GM19035 (cell line): ENCODE results near the gene SYT1.

Experiments
- ATAC-seq: cut with Tn5 transposase; IDR thresholded peaks from one replicate; pipeline ENCODE4 v1.9.1; 2021; ENCODE audit not compliant: unreplicated experiment

SYT1 gene

DNA sequence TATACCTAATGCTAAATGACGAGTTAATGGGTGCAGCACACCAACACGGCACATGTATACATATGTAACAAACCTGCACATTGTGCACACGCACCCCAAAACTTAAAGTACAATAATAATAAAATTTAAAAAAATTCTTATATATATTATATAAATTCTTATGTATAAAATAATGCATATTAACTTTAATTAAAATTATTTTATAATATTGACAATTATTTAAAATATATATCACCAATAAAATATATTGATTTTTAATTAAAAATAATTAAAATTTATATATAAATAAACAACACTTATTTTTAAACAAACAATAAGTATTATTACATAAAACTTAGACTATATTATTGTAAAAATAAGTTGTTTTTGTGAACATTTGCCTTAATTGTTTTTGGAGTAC lies 188.8 kb downstream of the SYT1 start:
- ATAC-seq = no peak

DNA sequence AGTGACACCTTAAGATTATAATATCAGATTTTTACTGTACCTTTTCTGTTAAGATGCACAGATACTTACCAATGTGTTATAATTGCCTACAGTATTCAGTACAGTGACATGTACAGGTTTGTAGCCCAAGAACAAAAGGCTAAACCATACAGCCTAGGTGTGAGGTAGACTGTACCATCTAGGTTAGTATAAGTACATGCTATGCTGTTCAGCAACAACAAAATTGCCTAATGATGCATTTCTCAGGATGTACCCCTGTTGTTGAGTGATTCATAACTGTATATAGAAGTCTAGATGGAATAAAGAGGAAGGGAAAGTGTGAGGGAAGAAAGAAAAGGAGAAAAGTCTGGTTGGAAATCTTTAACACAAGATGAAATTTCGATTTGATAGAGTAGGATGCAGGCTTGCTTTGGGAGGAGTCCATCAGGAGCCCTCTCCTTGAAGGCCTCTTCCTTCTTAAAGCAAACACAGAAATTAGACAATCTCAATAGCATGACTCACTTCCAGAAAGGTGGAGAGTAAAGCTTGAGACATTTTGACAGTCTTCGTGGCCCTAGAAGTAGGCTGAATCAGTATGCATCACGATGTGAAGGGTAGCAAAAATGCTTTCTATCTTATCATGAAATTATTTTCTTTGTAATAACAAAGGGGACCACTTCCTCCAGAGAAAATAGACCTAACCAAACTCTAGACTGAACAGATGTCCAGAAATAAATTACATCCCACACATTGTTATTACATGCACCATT lies 191.5 kb downstream of the SYT1 start:
- ATAC-seq = no peak

DNA sequence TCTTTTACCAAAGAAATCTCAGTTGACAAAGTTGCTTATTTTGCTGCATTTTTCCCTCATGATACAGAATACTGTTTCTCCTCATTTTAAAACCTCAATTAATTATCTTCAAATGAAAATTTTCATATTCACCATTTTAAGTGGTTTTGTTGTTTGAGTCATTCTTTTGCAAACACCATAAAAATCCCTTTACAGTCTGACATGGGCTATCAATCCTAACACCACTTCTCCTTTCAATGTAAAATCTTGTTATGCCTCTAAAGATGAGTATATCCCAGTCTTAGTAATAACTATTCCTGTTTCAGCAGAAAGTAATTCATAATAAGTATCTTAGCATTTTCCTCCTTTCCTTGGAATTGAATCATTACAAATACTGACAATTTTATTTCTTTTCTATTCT lies 192.2 kb downstream of the SYT1 start:
- ATAC-seq = no peak

DNA sequence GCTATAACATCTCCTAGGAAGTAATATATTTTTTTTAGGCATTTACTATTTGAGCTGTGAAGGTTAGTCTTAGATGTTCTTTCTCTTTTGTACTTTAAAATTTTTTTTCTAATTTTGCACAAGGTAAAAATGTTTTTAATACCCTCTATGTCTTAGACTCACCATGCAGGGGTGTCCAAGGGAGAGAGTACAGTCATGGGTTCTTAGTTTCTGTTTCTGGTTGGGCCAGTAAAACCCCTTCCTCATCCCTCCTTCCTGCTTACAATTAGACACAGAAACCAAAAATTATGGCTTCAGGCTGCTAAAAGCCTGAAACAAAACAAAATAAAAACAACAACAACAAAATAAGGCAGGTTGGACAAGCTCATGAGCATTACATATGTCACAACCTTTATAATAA lies 193.0 kb downstream of the SYT1 start:
- ATAC-seq = no peak

DNA sequence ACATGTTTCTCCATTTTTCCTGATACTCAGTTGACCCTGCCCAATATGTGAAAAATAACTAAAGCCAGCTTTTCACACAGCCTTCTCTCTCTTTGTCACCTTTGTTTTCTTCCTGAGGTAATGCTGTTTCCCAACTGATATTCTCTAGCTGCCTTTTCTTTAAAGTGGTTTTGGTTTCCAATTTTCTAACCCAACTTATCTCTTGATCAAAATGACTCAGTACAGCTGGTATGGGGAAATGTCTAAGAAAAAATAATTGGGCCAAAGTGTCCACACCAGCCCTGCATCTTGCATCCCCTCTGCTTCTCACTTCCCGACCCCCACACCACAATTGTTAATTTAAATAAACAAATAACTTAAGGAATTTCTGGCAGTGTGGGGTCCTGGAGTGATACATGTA lies 193.8 kb downstream of the SYT1 start:
- peak; percentile 56 for ATAC-seq

DNA sequence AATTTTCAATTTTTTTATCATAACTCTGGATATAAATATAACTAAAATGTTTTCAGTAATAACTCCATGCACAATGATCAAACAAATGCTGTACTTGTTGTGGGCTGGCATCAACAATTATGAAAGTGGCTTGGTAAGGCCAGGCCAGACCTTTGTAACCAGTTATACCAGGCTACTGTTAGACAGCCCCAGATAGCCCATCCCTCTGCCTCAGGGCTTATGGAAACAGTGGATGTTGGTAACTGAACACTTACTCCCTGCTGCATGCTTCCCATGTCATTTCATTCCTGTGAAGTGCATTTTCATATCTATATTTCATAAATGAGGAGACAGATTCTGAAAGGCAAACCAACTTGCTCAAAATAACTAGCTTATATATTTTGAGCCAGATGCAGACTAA lies 195.0 kb downstream of the SYT1 start:
- no peak for ATAC-seq

DNA sequence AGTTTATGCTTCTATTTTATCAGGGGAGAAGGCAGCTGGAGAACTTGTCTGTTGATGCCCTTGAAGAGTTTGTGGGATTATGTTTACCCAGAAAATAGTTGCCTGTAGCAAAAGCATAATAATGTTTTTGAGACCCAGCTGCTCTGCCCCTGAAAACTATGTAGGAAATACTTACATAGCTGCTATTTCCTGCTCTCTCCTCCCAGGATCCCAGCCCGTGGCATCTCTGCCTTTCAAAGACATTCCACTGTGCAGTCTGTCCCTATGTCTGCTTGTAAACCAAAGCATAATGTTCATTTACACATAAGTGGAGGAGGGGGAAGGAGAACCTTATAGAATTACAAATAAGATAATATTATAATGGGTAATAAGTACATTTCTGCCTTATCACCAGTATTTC lies 198.7 kb downstream of the SYT1 start:
- no peak for ATAC-seq

DNA sequence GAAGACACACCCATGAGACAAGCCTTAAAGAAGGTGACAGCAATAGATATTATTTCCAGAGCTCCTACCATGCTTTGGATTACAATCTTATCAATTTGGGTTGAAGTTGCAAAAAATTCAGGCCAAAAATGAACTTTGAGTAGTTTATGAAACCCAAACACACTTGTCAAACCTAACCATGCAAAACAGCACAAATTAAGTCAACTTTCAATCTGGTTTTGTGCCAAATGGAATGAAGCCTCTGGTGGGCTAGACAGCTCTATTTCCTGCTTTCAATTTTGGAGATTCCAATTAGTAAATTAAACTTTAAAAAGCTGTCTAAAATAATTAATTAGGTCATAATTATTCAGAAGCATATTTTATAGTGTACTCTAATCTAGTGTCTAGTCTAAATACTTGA lies 203.4 kb downstream of the SYT1 start:
- ATAC-seq = no peak

DNA sequence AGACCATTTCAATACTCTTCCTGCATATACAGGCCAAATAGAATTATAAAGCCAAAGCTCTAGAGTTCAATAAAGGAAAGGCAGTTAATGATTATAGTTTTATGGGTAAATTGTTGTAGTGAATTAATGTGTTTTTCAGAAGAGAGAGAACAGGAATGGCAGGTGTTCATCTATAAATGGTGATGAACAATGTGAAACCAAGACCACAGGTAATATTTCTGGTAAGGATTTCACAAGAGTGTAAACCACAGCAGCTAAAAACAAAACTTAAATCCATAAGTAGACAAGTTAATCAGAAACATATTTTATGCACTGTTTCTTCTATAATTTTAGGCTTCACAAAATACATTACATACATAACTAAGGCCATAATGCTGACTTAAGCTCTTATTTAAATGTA lies 204.4 kb downstream of the SYT1 start:
- peak; percentile 95 for ATAC-seq

DNA sequence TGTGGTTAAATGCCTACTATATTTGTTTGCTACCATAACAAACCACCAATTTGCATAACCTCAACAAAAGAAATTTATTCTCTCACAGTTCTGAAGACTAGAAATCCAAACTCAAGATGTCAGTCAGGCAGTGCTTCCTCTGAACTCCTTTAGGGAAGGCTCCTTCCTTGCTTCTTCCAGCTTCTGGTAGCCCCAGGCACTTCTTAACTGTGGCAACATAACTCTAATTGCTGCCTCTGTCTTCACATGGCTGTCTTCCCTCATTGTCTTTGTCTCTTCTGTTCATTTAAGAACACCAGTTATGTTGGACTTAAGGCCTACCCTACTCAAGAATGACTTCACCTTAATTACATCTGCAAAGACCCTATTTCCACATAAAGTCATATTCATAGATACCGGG lies 206.9 kb downstream of the SYT1 start:
- peak; percentile 40 for ATAC-seq

DNA sequence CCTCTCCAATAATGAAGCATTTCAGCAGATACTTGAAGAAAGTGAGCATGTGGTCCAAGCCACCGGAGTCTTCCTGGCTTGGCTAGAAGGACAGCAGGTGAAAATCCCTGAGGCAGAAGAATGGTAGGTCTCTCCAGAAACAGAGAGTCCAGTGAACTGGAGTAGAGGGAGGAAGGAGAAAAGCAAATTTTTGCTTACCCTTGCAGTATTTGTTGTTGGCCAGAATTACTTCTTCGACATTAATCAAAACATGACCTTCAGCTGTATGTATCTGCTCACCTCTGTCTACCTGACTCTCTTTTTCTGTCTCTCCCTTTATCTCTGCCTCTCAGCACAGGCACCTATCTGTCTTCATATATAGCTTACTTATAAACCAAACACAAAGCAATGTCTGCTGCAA lies 208.9 kb downstream of the SYT1 start:
- no peak for ATAC-seq

DNA sequence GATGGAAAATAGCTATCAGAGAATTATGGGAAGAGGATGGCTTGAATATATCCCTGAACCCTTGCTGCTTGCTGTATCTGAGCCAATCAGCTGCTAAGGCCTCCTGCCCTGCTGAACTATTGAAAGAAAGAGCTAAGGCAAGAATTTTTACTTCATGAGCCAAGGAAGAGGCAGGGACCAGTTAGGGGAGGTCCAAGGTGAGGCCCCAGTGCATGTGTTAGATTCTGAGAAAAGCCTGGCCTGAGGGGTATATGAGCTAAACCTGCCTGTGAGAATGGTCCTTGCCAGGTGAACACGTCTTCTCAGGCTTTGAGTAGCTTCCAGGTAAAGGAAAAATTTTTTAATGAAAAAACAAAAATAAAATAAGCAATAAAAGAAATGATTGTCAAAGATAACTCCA lies 218.0 kb downstream of the SYT1 start:
- ATAC-seq = no peak

DNA sequence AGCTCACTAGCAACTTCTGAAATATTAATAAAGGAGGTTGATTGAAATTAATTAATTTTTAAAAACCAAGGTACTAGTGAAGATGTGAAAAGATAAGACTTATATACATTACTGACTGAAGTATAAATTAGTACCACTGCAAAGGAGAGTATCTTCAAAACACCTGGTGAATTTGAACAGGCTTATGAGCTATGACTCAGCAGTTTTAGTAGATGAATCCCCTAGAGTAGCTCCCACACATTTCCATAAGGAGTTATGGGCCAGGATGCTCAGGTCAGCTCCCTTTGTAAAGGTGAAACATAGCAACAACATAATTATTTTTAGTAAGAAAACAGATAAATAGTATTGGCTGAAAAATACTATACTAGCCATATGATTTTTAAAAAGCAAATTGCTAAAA lies 218.6 kb downstream of the SYT1 start:
- ATAC-seq = no peak

DNA sequence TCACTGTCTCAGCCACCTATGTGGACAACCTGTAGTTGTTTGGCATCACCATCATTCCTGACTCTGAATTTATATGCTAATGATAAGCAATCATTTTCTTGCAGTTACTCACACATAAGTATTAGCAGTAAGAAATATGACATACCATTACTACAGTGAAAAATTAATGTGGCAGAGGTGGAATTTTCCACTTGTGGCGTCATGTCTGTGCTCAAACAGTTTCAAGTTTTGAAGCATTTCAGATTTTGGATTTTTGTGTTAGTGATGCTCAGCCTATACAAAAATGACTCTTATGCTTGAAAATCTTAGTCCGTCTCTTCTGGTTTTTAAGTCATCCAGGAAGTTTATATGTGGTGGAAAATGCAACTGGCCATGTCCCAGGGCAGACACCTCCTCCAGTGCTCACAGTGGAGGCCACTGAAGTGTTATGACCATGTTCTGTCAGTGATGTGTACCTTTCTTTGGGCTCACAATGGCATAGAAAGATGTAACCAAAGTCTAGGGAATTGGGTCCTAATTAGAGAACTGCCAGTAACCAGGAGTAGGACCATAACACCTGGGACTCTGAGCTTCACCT lies 220.6 kb downstream of the SYT1 start:
- ATAC-seq = no peak

DNA sequence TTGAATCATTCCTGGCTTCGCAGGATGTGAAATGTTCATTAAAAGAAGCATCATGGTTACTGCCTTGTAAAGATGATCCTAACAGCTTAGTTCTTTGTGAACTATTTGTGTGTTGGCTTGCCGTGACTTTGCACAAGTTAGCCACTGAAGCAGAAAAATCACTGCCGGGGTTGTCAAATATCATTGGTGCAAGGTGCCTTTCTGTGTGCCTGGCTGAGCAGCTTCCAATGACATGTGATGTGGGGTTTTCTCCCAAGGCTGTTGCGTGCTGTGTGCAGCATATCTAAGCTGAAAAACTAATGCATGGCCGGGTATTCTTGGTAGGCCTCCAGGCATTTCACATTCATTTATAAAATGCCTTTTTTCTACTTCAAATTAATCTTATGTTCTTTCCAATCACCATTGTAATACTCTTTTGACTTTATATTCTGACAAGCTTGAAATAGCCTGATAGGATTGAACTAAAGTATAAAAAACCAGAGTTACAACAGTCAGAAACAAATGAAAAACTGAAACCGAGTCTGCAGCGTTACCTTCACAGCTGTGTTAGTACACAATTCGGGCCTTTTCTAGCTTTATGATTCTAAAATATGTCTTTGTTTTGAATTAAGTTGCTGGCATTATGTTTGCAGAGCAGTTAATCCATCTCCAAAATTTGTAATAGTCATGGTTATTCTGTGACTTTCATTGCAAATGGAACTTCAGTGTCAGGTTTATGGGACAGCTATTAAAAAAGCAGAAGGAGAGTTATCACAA lies 222.1 kb downstream of the SYT1 start:
- ATAC-seq = no peak

DNA sequence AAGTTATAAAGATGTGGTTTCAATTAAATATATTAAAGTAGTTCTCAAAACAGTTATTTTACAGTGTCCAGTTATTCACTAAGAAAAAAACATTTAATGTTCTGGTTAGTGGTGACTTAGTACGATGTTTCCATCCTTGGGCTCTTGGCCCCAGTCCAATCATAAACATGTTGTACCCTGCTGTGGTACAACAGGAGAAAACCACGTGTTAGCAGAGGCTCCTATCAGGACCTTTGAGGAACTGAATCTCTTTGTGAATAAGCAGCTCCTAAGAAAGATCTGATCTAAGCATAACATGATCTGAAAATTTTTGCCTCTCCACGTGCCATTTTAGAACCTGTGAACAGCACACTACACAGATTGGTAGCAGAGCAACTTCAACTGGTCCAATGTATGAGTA lies 234.0 kb downstream of the SYT1 start:
- ATAC-seq = no peak

DNA sequence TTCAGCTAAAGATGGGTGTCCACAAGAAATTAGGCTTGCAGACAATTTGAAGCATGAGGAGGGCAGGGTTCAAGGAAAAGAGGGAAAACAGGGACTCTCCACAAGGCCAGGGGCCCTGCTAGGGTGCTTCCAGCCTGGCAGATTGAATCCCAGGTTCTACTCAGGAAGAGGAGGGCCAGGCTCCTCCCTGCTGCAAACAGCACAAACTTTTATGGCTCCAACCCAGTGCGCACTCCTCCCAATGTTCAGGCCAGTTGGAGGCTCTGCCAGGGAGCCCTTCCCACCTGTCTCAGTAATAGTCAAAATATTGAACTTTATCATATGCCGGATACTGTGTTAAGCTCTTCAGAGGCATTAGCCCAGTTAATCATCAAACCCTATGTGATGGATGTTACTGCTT lies 244.4 kb downstream of the SYT1 start:
- no peak for ATAC-seq

DNA sequence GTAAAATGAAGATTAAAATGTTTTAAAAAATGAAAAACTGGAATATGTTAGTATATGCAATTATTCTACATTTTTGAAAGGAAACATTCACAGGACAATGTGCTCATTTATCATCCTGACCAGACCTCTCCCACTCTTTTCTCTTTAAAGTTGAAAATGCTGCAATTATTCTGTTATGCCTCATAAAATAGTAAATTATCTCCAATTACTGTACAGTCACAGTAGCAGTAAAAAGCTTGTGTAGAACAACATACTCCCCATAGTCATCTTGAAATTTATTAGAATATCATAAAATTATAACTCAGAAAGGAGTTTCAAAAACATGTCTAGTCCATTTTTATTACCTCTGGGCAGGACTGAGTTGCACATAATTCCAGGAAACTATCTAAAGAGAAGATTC lies 250.3 kb downstream of the SYT1 start:
- ATAC-seq = no peak

DNA sequence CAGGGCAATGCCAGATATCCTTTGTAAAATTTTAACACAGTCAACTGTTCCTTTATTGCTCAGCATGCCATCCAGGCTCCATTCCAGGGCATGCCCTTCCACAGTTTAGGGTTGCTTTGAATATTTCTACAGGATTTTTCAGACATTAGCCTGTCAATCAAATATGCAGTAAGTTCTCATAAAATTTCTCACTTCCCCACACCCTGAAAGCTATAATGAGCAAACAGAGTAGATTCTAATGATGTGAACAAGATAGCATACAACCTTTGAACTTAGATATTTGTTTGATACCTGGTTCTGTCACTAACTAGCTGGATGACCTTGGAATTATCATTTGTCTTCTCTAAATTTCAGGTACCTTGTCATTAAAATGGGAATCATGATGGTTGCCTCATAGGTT lies 251.2 kb downstream of the SYT1 start:
- ATAC-seq = no peak

DNA sequence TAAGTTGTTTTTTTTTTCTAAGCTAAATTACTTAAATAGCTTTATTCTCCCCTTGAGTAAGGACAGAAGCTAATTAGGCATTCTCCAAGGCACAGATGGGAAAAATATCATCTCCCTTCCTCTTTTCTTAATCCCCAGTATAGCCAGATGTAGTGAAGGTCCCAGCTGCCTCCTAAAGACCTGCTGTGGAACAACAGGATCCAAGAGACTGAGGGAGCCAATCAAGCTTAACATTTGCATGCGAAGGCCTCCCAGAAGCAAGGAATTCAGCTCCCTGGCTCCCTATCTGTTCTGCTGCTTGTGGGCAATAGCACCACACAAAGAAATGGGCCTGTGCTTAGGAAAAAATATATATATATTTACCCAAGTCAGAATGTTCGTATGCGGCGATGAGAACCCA lies 255.2 kb downstream of the SYT1 start:
- no peak for ATAC-seq

DNA sequence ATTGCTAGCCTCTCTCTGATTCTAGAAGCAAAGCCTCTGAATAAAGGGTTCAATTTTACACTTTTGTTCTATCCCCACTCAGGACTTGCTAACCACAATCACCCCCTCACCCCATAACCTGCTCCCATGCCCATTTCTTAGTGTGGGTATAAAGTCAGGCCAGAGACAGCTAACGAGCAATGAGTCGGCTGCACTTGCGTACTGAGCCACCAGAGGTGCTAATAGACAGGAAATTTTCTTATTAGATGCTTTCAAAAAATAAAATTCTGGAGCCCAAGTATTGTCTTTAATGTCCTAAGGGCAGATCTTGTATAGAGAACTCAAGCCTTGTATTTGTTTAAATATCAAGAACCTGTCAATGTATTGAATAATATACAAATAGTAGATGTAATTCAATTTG lies 256.9 kb downstream of the SYT1 start:
- ATAC-seq = peak; percentile 70

DNA sequence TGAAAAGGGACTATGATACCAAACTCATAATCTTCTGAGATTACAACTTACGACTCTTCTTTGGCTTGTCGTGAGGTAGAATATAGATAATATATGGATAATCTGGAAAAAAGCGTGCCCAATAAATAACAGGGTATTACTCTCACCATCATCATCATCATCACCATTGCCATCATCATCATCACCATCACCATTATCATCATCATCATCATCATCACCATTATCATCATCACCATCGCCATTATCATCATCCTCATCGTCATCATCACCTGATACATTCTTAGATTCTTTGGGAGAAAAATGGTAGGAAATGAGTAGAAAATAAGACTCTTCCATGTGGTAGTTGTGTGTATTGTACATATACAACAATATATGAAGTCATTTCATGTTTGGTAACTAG lies 259.8 kb downstream of the SYT1 start:
- ATAC-seq = no peak
